HepG2 (cell line): ENCODE measurements around the gene ZC3H7B. TPM values are rescaled to one million over a fixed set of nuclear protein-coding genes. Genes with fewer than 3 reads are reported as not detected.

Experiments used
- CENPT ChIP-seq: sonication (generic); formaldehyde crosslinking; IDR thresholded peaks from 2 replicates; pipeline ENCODE4 v1.8.0; 2022; ENCODE audit warnings: low read depth, mild to moderate bottlenecking, moderate library complexity, missing genetic modification reagents
- DR1 ChIP-seq: sonication (generic); formaldehyde crosslinking; IDR thresholded peaks from 2 replicates; pipeline ENCODE4 v1.8.0; 2021; ENCODE audit warnings: mild to moderate bottlenecking, missing genetic modification reagents, inconsistent platforms
- GABPB1 ChIP-seq: IDR thresholded peaks from 2 replicates; pipeline ENCODE4 v1.6.1; 2016; ENCODE audit warnings: mild to moderate bottlenecking, missing genetic modification reagents, moderate library complexity, missing compliant biosample characterization
- GFI1 ChIP-seq: sonication (generic); formaldehyde crosslinking; IDR thresholded peaks from 2 replicates; pipeline ENCODE4 v1.5.0; 2020; ENCODE audit warnings: missing genetic modification reagents, mild to moderate bottlenecking, borderline replicate concordance
- HBP1 ChIP-seq: IDR thresholded peaks from 2 replicates; pipeline ENCODE4 v1.6.1; 2016; ENCODE audit warnings: low read depth, control low read depth
- HNRNPK ChIP-seq: fragments of 200-400 bp; formaldehyde crosslinking; IDR thresholded peaks from 2 replicates; pipeline ENCODE4 v1.6.1; 2018; ENCODE audit warnings: low read length, low read depth, moderate library complexity, mild to moderate bottlenecking; ENCODE audit not compliant: poor library complexity, severe bottlenecking
- KDM5B ChIP-seq: sonication (generic); formaldehyde crosslinking; IDR thresholded peaks from 2 replicates; pipeline ENCODE4 v1.4.0; 2020; ENCODE audit warnings: missing genetic modification reagents, mild to moderate bottlenecking, borderline replicate concordance
- MAFF ChIP-seq: IDR thresholded peaks from 2 replicates; pipeline ENCODE4 v1.6.1; 2011; ENCODE audit warnings: low read depth, low read length, improper control_type of control experiment
- MEIS1 ChIP-seq: sonication (generic); formaldehyde crosslinking; IDR thresholded peaks from 2 replicates; pipeline ENCODE4 v1.9.0; 2021; ENCODE audit warnings: mild to moderate bottlenecking, missing genetic modification reagents, moderate library complexity, borderline replicate concordance
- NAIF1 ChIP-seq: sonication (generic); formaldehyde crosslinking; IDR thresholded peaks from 2 replicates; pipeline ENCODE4 v1.5.0; 2020; ENCODE audit warnings: mild to moderate bottlenecking, missing genetic modification reagents, borderline replicate concordance
- NR2C2 ChIP-seq: sonication (generic); formaldehyde crosslinking; IDR thresholded peaks from 2 replicates; pipeline ENCODE4 v1.4.0; 2020; ENCODE audit warnings: missing genetic modification reagents, mild to moderate bottlenecking, moderate library complexity, borderline replicate concordance
- PAX8 ChIP-seq: sonication (generic); formaldehyde crosslinking; IDR thresholded peaks from 2 replicates; pipeline ENCODE4 v1.8.0; 2022; ENCODE audit warnings: mild to moderate bottlenecking, missing genetic modification reagents, borderline replicate concordance
- PRDM10 ChIP-seq: sonication (generic); formaldehyde crosslinking; IDR thresholded peaks from 2 replicates; pipeline ENCODE4 v1.4.0; 2020; ENCODE audit warnings: low read depth, missing genetic modification reagents
- PTBP1 ChIP-seq: fragments of 200-400 bp; formaldehyde crosslinking; IDR thresholded peaks from 2 replicates; pipeline ENCODE4 v1.6.1; 2018; ENCODE audit warnings: low read length, low read depth; ENCODE audit not compliant: poor library complexity, severe bottlenecking
- SMAD1 ChIP-seq: sonication (generic); formaldehyde crosslinking; IDR thresholded peaks from 2 replicates; pipeline ENCODE4 v1.4.0; 2020; ENCODE audit warnings: missing genetic modification reagents, low read depth, mild to moderate bottlenecking, borderline replicate concordance
- SSRP1 ChIP-seq: IDR thresholded peaks from 2 replicates; pipeline ENCODE4 v1.6.1; 2016; ENCODE audit warnings: control low read depth
- TFDP2 ChIP-seq: sonication (generic); formaldehyde crosslinking; IDR thresholded peaks from 2 replicates; pipeline ENCODE4 v1.4.0; 2020; ENCODE audit warnings: missing genetic modification reagents
- ZNF20 ChIP-seq: sonication (generic); formaldehyde crosslinking; IDR thresholded peaks from 2 replicates; pipeline ENCODE4 v1.4.0; 2020; ENCODE audit warnings: mild to moderate bottlenecking, moderate library complexity, missing genetic modification reagents
- ZNF543 ChIP-seq: sonication (generic); formaldehyde crosslinking; IDR thresholded peaks from 2 replicates; pipeline ENCODE4 v1.4.0; 2020; ENCODE audit warnings: mild to moderate bottlenecking, missing genetic modification reagents
- ZNF816 ChIP-seq: sonication (generic); formaldehyde crosslinking; IDR thresholded peaks from 2 replicates; pipeline ENCODE4 v1.8.0; 2022; ENCODE audit warnings: missing genetic modification reagents, mild to moderate bottlenecking, borderline replicate concordance
- ZNF841 ChIP-seq: sonication (generic); formaldehyde crosslinking; IDR thresholded peaks from 2 replicates; pipeline ENCODE4 v1.8.1; 2023; ENCODE audit warnings: missing genetic modification reagents, borderline replicate concordance
- ZNF891 ChIP-seq: sonication (generic); formaldehyde crosslinking; IDR thresholded peaks from 2 replicates; pipeline ENCODE4 v1.5.0; 2020; ENCODE audit warnings: mild to moderate bottlenecking, missing genetic modification reagents
- polyA plus RNA-seq, 8 experiments: library from polyadenylated mRNA; depleted of rRNA in 3 of 8; stranded (reverse) in 7 of 8; unstranded in 1 of 8; fragments of >200 nt; fragmentation: Illumina TruSeq in 4 of 8; extraction: Trizol in 4 of 8; gene quantifications; 2 replicates each; pipeline versions ENCODE4 v1.2.1 to v1.2.3, GENCODE V29; 2011 to 2016; ENCODE audit warnings: low read depth in 4 of 8, missing spikeins in 1 of 8, mixed read lengths in 1 of 8; ENCODE audit not compliant: insufficient read depth in 1 of 8
- total RNA-seq, 5 experiments: library from RNA; depleted of rRNA; stranded (reverse); fragments of >200 nt; fragmentation: Illumina TruSeq; extraction: Trizol; gene quantifications; 2 replicates each; pipeline ENCODE4 v1.2.3, GENCODE V29; 2016; ENCODE audit warnings: low read depth in 1 of 5
- TF ChIP-seq, protein P1 (sequence below): IDR thresholded peaks from 2 replicates; pipeline ENCODE4 v1.6.1; 2012; ENCODE audit warnings: inconsistent platforms

Gene ZC3H7B
- total and polyA plus RNA-seq, 2 of the 13 experiments (the other 11 are each of a cell fraction or from before 2014, with no cell fraction given) = 26.4 to 37.2 TPM

DNA sequence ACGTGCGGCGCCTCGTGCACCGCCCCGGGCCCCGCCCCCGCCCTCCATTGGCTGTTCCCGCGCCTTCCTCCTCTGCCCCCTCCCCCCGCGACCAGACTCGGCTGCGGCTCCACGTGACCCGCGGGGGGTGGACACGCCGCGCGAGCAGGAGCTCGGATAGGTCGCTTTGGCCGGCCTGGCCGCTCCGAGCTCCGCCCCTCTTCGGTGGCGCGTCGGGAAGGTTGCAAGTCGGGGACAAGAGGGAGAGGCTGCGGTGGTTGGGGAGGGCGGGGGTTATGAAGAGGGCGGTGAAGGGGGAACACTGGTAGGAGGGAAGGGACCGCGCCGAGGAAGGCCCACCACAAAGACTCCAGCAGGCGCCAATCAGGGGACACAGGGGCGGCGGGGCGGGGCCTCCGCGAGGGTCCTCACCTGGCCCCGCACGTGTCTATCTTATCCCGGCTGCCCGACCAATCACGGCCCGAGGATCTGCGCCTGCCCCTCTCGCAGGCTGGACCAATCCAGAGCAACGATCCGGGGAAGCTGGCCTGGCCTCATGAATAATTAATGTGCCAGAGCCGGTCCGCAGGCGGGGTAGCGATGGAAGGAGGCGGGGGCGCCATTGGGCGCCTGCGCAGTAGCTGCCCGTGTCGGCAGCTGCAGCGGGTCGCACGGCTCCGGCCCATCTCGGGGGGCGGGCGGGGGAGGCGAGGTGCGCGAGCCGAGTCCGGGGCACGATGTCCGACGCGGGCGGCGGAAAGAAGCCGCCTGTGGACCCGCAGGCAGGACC lies 80.2 kb downstream of the ZC3H7B start, which contains the start of gene TEF (continued):
- TF ChIP-seq GFI1 (no peak), ZNF543 (no peak), SMAD1 (CRISPR knock-in tag) (0 out of 2 replicates have a peak, but pooled peaks have one; percentile 0), HNRNPK (peak; percentile 97), NAIF1 (CRISPR knock-in tag) (0 out of 2 replicates have a peak, but pooled peaks have one; percentile 6), KDM5B (0 out of 2 replicates have a peak, but pooled peaks have one; percentile 65), NR2C2 (0 out of 2 replicates have a peak, but pooled peaks have one; percentile 7), HBP1 (CRISPR knock-in tag) (no peak), GABPB1 (CRISPR knock-in tag) (peak; percentile 55; the same call in 1 of the 2 replicates), ZNF816 (no peak), ZNF841 (no peak), SSRP1 (CRISPR knock-in tag) (no peak), PRDM10 (peak; percentile 91), MEIS1 (CRISPR knock-in tag) (no peak; the same call in 1 of the 2 replicates), TFDP2 (0 out of 2 replicates have a peak, but pooled peaks have one; percentile 38), CENPT (CRISPR knock-in tag) (no peak), PTBP1 (no peak), MAFF (no peak), DR1 (CRISPR knock-in tag) (0 out of 2 replicates have a peak, but pooled peaks have one; percentile 22), PAX8 (CRISPR knock-in tag) (no peak), ZNF20 (CRISPR knock-in tag) (no peak), ZNF891 (CRISPR knock-in tag) (no peak)
- TF ChIP-seq, protein P1, sequence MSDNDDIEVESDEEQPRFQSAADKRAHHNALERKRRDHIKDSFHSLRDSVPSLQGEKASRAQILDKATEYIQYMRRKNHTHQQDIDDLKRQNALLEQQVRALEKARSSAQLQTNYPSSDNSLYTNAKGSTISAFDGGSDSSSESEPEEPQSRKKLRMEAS = peak; percentile 94
